Activated CD4-positive, alpha-beta memory T cell treated with anti-CD3 and anti-CD28 coated beads, Interleukin-2, amount 10 ng/mL, durations not matched to agents 7 days and 5 days (primary cell): ENCODE results near the gene CASTOR1. TPM values are rescaled to one million over a fixed set of nuclear protein-coding genes. Genes with fewer than 3 reads are reported as not detected.

ENCODE experiments used
- CTCF ChIA-PET: fragments of 350-600 bp; sonication (Branson Sonifier 250); formaldehyde crosslinking; loops from one replicate; lab custom pipeline; 2021; ENCODE audit warnings: antibody characterized with exemption, inconsistent platforms; lab: Charles Lee
- POLR2A ChIA-PET: fragments of 350-600 bp; sonication (Branson Sonifier 250); formaldehyde crosslinking; loops from one replicate; lab custom pipeline; 2021; ENCODE audit warnings: antibody characterized with exemption; lab: Charles Lee
- DNase-seq: peaks from one replicate; pipeline ENCODE4 v3.0.0-alpha.2; 2020
- H3K27ac Mint-ChIP-seq: one replicate; pipeline ENCODE4 v1.8.0; 2021; ENCODE audit warnings: mild to moderate bottlenecking, mixed read lengths
- H3K27me3 Mint-ChIP-seq: one replicate; pipeline ENCODE4 v1.8.0; 2021; ENCODE audit warnings: mixed read lengths
- H3K36me3 Mint-ChIP-seq: one replicate; pipeline ENCODE4 v1.8.0; 2021; ENCODE audit warnings: low read depth, mixed read lengths
- H3K4me1 Mint-ChIP-seq: one replicate; pipeline ENCODE4 v1.8.0; 2021; ENCODE audit warnings: mixed read lengths
- H3K4me3 Mint-ChIP-seq: one replicate; pipeline ENCODE4 v1.8.0; 2021; ENCODE audit warnings: mild to moderate bottlenecking, mixed read lengths
- H3K9me3 Mint-ChIP-seq: one replicate; pipeline ENCODE4 v1.8.0; 2021; ENCODE audit warnings: mixed read lengths
- total RNA-seq, 2 experiments: library from RNA; stranded (reverse); gene quantifications; one replicate each; pipeline ENCODE4 v1.2.3, GENCODE V29; 2021

Gene CASTOR1
- total RNA-seq, 2 experiments from 2014 or later = 14.2 to 14.6 TPM

DNA sequence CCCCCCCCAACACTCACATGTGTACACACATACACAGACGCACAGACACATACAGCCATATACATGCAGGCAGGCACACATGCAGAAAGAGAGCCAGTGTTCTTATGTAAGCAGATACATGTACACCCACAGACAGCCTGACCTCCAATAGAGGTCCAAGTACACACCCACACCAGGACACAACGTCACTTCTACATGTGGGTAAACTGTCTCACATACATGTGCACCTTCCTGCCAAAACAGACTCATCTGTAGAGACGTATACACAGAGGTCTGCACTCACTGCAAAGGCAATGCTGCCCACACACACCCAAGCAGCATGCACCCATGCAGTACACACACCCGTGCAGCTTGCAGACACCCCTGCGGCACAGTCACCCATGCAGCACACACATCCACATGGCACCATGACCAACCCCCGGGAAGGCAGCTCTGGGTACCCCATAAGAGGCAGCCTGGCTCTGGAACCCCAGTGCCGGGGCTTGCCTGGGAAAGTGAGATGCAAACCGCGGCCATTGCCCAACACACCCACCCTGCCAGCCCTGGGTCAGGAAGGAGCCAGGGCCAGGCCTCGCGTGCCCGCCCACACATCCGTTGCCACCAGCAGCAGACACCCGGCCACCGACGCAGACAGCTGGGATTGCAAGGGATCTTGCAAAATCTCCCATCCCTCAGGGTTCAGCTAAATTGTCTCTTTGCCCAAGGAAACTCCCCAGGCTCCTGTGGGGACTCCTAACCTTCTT lies 10.1 kb downstream of the CASTOR1 start:
- ChIA-PET POLR2A (interaction anchor here (0.8 to 16.4 kb wide), 3 partner anchors 11 to 19 kb away, joined by 3 to 253 read pairs (median 7); partner anchors contain the start of gene OSM), CTCF (interaction anchor here (1.2 to 2.8 kb wide), 3 partner anchors 11 to 171 kb away, joined by 3 to 11 read pairs (median 6); no protein-coding TSS in a partner anchor)
- Mint-ChIP-seq H3K9me3 (no peaks in the 10 kb centered on the region), H3K4me3 (peak overlapping the region; percentile 31), H3K4me1 (peaks cover 80% of the 10 kb centered on the region), H3K36me3 (peaks cover 44% of the 10 kb centered on the region), H3K27ac (no peak overlapping the region), H3K27me3 (no peaks in the 10 kb centered on the region)
- DNase-seq = no peak

GRCh38 chr22:30277547-30278344 lies 11.6 kb downstream of the CASTOR1 start:
- Mint-ChIP-seq H3K27ac (no peak overlapping the region), H3K9me3 (no peaks in the 10 kb centered on the region), H3K4me3 (no peak overlapping the region), H3K36me3 (peaks cover 52% of the 10 kb centered on the region), H3K27me3 (no peaks in the 10 kb centered on the region), H3K4me1 (peaks cover 78% of the 10 kb centered on the region)
- ChIA-PET POLR2A (interaction anchor here (0.8 to 16.4 kb wide), 4 partner anchors 11 to 162 kb away, joined by 3 to 253 read pairs (median 5); partner anchors contain the start of gene OSM), CTCF (interaction anchor here (0.6 to 2.8 kb wide), 5 partner anchors 10 to 29 kb away, joined by 3 to 12 read pairs (median 5); no protein-coding TSS in a partner anchor)
- DNase-seq = no peak

DNA sequence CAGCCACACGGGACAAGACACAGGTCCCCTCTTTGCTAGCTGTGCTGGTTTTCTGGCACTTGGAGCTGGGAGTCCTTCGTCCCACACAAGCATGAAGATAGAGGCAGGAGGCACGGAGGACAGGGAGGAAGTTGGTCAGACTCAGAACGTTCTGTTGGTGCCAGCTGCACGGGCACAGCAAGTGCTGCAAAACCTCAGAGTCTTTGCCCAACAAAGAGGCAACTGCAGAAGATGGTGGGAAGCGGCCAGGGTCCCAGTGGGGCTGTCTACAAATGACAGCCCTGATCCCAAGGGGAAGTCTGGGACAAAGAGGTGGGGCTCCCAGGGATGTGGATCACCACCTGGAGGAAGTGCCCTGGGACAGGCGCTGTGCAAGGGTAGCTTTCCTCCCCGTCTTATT lies 13.3 kb downstream of the CASTOR1 start:
- POLR2A ChIA-PET = interaction anchor here (1.0 to 16.4 kb wide), 3 partner anchors 9 to 15 kb away, joined by 3 to 253 read pairs (median 3); partner anchors contain the start of gene OSM
- H3K36me3 Mint-ChIP-seq = peaks cover 64% of the 10 kb centered on the region
- no peak for DNase-seq
- H3K4me3 Mint-ChIP-seq = peak overlapping the region; percentile 11
- CTCF ChIA-PET = interaction anchor here (2.6 kb wide), 1 partner anchor 12 kb away, joined by 12 read pairs; no protein-coding TSS in a partner anchor
- H3K9me3 Mint-ChIP-seq = no peaks in the 10 kb centered on the region
- peaks cover 78% of the 10 kb centered on the region for H3K4me1 Mint-ChIP-seq
- no peaks in the 10 kb centered on the region for H3K27me3 Mint-ChIP-seq
- H3K27ac Mint-ChIP-seq = peak overlapping the region; percentile 56

DNA sequence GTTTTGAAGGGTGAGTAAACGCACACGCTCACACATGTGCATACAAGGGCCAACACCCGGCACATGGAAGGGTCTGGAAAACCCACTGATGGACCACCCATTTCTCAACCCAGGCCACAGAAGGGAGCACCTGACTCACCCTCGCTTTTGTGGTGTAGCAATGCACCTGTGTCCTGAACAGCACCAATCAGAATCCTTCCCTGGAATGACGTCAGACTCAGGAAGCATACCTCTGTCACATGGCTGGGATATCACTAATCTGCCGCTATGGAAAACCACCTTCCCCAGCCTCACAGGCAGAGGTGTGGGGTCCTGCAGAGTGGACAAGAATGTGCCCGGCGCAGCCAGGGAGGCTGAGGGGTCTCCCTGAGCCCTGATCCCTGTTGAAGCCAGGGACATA lies 13.7 kb downstream of the CASTOR1 start:
- H3K4me1 Mint-ChIP-seq = peaks cover 79% of the 10 kb centered on the region
- peak overlapping the region; percentile 56 for H3K27ac Mint-ChIP-seq
- ChIA-PET POLR2A (interaction anchor here (1.0 to 16.4 kb wide), 4 partner anchors 9 to 14 kb away, joined by 3 to 253 read pairs (median 4); partner anchors contain the start of gene OSM), CTCF (no interaction called here)
- no peak for DNase-seq
- H3K4me3 Mint-ChIP-seq = peak overlapping the region; percentile 11
- no peaks in the 10 kb centered on the region for H3K9me3 Mint-ChIP-seq
- peaks cover 66% of the 10 kb centered on the region for H3K36me3 Mint-ChIP-seq
- H3K27me3 Mint-ChIP-seq = no peaks in the 10 kb centered on the region

- no peaks in the 10 kb centered on the region for H3K27me3 Mint-ChIP-seq
- no peak overlapping the region for H3K27ac Mint-ChIP-seq
- DNase-seq = no peak
- ChIA-PET POLR2A (interaction anchor here (0.9 to 1.0 kb wide), 2 partner anchors 11 to 14 kb away, joined by 3 to 6 read pairs; no protein-coding TSS in a partner anchor), CTCF (no interaction called here)
- H3K9me3 Mint-ChIP-seq = no peaks in the 10 kb centered on the region
- peaks cover 72% of the 10 kb centered on the region for H3K36me3 Mint-ChIP-seq
- H3K4me3 Mint-ChIP-seq = no peak overlapping the region
- H3K4me1 Mint-ChIP-seq = peaks cover 76% of the 10 kb centered on the region
These were observed 14.9 kb downstream of the CASTOR1 start for GRCh38 chr22:30274437-30274812.

DNA sequence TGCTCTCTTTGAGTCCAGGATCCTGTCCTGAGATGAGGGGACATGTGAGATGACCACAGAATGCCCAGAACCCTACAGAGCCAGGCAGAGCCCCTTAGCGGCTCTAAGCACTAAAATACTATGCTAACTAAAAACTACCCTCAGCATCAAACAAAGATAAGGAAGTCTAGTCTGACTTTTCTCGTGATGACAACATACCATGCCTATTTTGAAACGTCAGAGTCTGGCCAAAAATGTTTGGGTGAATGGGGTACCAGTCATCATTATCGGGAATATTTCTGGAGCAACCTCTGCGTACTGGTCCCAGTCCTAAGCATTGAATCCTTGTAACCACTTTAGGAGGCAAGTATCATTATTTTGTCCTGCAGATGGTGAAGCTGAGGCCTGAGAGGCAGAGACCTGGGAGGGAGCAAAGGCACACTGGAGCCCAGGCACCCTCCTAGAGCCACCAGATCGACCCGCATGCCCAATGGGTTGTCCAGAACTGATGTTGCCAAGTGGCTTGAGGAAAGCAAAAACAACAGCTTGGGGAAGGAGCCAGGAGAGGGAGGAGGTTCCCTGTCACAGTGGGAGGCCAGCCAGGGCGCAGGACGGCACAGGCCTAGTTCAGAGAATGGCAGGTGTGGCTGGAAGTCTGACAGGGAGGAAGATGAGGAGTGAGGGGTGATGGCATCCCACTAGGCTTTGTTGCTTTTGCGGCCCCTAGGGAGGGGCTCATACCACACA lies 15.4 kb downstream of the CASTOR1 start:
- ChIA-PET POLR2A (interaction anchor here (0.9 kb wide), 1 partner anchor 11 kb away, joined by 3 read pairs; no protein-coding TSS in a partner anchor), CTCF (no interaction called here)
- DNase-seq = no peak
- H3K27ac Mint-ChIP-seq = no peak overlapping the region
- peaks cover 75% of the 10 kb centered on the region for H3K4me1 Mint-ChIP-seq
- peaks cover 72% of the 10 kb centered on the region for H3K36me3 Mint-ChIP-seq
- H3K9me3 Mint-ChIP-seq = no peaks in the 10 kb centered on the region
- no peak overlapping the region for H3K4me3 Mint-ChIP-seq
- H3K27me3 Mint-ChIP-seq = no peaks in the 10 kb centered on the region

- CTCF ChIA-PET = no interaction called here
- H3K9me3 Mint-ChIP-seq = no peaks in the 10 kb centered on the region
These were observed 16.3 kb downstream of the CASTOR1 start for GRCh38 chr22:30272781-30273601.

DNA sequence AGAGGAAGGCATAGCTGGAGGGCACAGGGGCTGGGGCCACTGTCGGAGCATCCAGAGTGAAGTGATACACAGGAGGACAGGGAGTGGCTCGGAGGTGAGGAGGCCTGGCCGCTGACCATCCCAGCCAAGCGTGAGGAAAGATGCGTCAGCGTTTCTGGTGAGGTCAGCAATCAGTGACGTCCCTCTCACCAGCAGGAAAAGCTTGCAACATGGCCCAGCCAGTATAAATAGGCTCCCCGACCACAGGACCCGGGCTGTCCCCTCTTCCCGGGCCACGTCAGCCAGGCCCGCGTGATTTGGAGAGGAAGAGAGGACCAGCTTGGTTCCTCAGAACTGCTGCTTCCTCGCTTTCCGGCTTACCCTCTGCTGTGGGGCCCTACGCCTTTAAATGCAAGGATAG lies 18.5 kb downstream of the CASTOR1 start:
- peaks cover 69% of the 10 kb centered on the region for H3K36me3 Mint-ChIP-seq
- H3K4me1 Mint-ChIP-seq = peaks cover 68% of the 10 kb centered on the region
- no peak for DNase-seq
- no peaks in the 10 kb centered on the region for H3K9me3 Mint-ChIP-seq
- H3K4me3 Mint-ChIP-seq = no peak overlapping the region
- POLR2A ChIA-PET = interaction anchor here (2.5 to 8.9 kb wide), 2 partner anchors 10 to 12 kb away, joined by 6 to 253 read pairs; partner anchors contain the start of gene CASTOR1
- no peaks in the 10 kb centered on the region for H3K27me3 Mint-ChIP-seq
- CTCF ChIA-PET = interaction anchor here (2.7 to 5.2 kb wide), 2 partner anchors 13 to 17 kb away, joined by 14 to 36 read pairs; no protein-coding TSS in a partner anchor
- H3K27ac Mint-ChIP-seq = no peak overlapping the region

More at GRCh38 chr22:30272781-30273601, 16.3 kb downstream of the CASTOR1 start:
- Mint-ChIP-seq H3K4me3 (no peak overlapping the region), H3K4me1 (peaks cover 77% of the 10 kb centered on the region), H3K27ac (peak overlapping the region; percentile 8), H3K36me3 (peaks cover 73% of the 10 kb centered on the region), H3K27me3 (no peaks in the 10 kb centered on the region)
- DNase-seq = no peak
- POLR2A ChIA-PET = no interaction called here

DNA sequence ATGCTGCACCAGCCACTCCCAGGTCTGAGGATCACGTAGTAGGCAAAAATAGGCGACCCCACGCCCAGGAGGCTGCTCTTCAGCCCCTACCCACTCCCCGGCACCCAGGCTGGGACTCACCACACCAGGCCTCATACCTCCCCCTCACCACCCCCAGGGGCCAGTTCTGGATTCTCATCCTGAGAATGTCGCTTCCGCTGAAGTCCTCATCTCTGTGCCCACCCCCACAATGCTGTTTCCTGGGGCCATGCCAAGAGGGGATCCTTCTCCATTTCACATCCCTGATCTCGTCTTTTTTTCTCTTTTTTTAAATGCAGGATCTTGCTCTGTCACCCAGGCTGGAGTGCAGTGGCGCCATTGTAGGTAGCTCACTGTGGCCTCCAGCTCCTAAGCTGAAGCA lies 21.0 kb downstream of the CASTOR1 start:
- POLR2A ChIA-PET = interaction anchor here (0.9 to 8.9 kb wide), 11 partner anchors 15 to 664 kb away, joined by 3 to 253 read pairs (median 5); partner anchors contain the start of genes CASTOR1 and LIF
- peaks cover 75% of the 10 kb centered on the region for H3K36me3 Mint-ChIP-seq
- no peak for DNase-seq

DNA sequence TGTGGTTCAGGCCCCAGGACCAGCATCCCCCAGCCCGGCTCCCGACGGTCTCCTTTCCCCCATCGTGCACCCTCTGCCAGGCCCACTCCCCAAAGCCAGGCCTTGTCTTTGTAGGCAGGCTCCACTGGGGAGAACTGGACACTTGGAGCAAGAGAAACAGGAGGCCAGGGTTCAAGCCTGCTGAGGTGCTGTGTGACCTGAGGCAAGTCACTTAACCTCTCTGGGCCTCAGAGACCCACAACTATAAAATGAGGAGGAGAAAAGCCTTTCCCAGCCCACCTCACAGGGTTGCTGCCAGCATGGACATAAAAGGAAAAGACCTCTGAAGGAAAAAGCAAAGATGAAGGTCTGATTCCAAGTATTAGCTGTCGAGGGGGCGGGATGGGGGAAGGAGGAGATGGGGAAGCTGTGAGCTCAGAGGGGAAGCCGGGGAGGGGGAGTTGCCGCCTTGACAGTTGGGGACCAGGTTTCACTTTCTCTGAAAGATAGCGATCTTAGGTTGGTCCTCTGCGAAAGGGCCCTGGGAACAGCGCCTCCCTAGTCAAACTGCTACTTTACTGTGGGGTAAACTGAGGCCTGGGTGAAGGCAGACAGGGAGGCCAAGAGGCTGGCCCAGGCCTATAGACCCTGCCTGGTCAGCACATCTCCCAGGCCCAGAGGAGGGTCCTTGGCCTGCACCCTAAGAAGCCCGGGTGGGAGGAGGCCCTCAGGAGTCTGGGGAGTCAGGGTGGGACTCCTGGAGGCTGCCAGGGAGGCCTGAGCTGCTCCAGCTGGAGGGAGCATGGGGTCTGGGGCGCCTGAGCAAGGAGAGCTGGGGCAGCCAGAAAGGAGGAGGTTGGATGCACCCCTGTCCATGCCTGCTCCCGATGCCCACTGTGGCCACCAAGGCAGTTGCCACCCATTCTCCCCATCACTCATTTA lies 21.7 kb downstream of the CASTOR1 start:
- peak; percentile 79 for DNase-seq
- Mint-ChIP-seq H3K4me1 (peaks cover 59% of the 10 kb centered on the region), H3K4me3 (peak overlapping the region; percentile 99), H3K9me3 (no peaks in the 10 kb centered on the region), H3K36me3 (peaks cover 76% of the 10 kb centered on the region), H3K27ac (peak overlapping the region; percentile 100), H3K27me3 (no peaks in the 10 kb centered on the region)
- CTCF ChIA-PET = interaction anchor here (0.7 to 5.2 kb wide), 14 partner anchors 12 to 160 kb away, joined by 3 to 36 read pairs (median 4); partner anchors contain the start of genes LIF and RNF215
- POLR2A ChIA-PET = interaction anchor here (0.8 to 8.9 kb wide), 20 partner anchors 16 to 663 kb away, joined by 3 to 253 read pairs (median 4); partner anchors contain the start of genes CASTOR1, CCDC157, LIF and SF3A1

More for the DNA sequence above, 21.0 kb downstream of the CASTOR1 start:
- no peaks in the 10 kb centered on the region for H3K9me3 Mint-ChIP-seq
- peak overlapping the region; percentile 100 for H3K27ac Mint-ChIP-seq
- CTCF ChIA-PET = interaction anchor here (0.7 to 5.2 kb wide), 10 partner anchors 12 to 155 kb away, joined by 3 to 36 read pairs (median 6); partner anchors contain the start of genes LIF and RNF215
- H3K4me3 Mint-ChIP-seq = peak overlapping the region; percentile 99
- no peaks in the 10 kb centered on the region for H3K27me3 Mint-ChIP-seq
- H3K4me1 Mint-ChIP-seq = peaks cover 59% of the 10 kb centered on the region
